BJ (cell line): ENCODE measurements around the gene PGS1. TPM values are rescaled to one million over a fixed set of nuclear protein-coding genes. Genes with fewer than 3 reads are reported as not detected.

Experiments used
- CTCF ChIA-PET: fragments of 350-600 bp; formaldehyde crosslinking; extraction: SDS; loops from one replicate; lab custom pipeline; 2021; ENCODE audit warnings: antibody characterized with exemption, inconsistent platforms; lab: Yijun Ruan, JAX
- POLR2A ChIA-PET: fragments of 300-600 bp; sonication (Branson Sonifier 250); formaldehyde crosslinking; extraction: SDS; loops from one replicate; lab custom pipeline; 2021; ENCODE audit warnings: antibody characterized with exemption; lab: Charles Lee
- DNase-seq: peaks from one replicate; pipeline ENCODE4 v3.0.0-alpha.2; 2011; ENCODE audit warnings: low read depth
- H3K27me3 ChIP-seq: 2 replicates; pipeline ENCODE4 v1.6.0; 2011; ENCODE audit warnings: low read length; ENCODE audit not compliant: control insufficient read depth, insufficient read depth
- H3K36me3 ChIP-seq: 2 replicates; pipeline ENCODE4 v1.5.1; 2011; ENCODE audit warnings: low read length; ENCODE audit not compliant: control insufficient read depth, insufficient read depth
- H3K4me3 ChIP-seq: 2 replicates; pipeline ENCODE4 v1.5.1; 2011; ENCODE audit warnings: low read depth, mild to moderate bottlenecking, control low read depth, low read length
- polyA plus RNA-seq: library from polyadenylated mRNA; depleted of rRNA; stranded (reverse); fragments of >200 nt; gene quantifications from 2 replicates; pipeline ENCODE4 v1.2.3, GENCODE V29; 2011
- TF ChIP-seq, protein P1 (sequence below): IDR thresholded peaks from 2 replicates; pipeline ENCODE4 v1.5.1; 2011; ENCODE audit warnings: low read depth, mild to moderate bottlenecking, control low read depth, inconsistent platforms, low read length, moderate library complexity; ENCODE audit not compliant: insufficient read depth

PGS1 gene
- polyA plus RNA-seq, 1 experiment, result 37.7 TPM

DNA sequence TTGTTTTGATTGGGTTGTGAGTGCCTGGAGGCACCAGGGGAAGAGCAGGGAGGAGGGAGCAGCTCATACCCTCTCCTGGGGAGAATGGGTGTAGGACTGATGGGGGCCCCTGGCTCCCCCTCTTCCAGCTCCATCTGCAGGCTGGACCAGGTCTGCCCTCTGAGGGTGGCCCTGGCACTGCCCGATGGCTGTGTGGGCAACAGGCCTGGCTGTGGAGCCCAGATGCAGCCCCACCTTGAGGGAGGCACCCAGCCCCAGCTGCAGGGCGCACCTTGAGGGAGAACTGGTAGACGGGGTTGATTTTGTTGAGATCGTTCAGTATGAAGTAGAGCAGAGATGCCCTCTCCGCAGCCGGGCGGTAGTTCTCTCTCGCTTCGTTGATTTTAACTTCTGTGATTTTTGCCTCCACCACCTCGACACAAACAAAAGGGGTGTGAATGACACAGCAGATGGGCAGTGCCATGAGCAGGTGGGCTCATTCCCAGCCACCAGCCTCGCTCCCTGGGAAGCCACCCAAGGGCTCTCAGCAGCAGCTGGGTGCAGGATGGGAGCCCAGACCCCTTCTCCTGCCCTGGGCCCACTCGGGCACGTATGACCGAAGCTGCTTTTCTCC is 71.6 kb downstream of the PGS1 start:
- Histone ChIP-seq H3K4me3 (no peak overlapping the region), H3K36me3 (no peaks in the 10 kb centered on the region), H3K27me3 (no peaks in the 10 kb centered on the region)
- TF ChIP-seq, protein P1, sequence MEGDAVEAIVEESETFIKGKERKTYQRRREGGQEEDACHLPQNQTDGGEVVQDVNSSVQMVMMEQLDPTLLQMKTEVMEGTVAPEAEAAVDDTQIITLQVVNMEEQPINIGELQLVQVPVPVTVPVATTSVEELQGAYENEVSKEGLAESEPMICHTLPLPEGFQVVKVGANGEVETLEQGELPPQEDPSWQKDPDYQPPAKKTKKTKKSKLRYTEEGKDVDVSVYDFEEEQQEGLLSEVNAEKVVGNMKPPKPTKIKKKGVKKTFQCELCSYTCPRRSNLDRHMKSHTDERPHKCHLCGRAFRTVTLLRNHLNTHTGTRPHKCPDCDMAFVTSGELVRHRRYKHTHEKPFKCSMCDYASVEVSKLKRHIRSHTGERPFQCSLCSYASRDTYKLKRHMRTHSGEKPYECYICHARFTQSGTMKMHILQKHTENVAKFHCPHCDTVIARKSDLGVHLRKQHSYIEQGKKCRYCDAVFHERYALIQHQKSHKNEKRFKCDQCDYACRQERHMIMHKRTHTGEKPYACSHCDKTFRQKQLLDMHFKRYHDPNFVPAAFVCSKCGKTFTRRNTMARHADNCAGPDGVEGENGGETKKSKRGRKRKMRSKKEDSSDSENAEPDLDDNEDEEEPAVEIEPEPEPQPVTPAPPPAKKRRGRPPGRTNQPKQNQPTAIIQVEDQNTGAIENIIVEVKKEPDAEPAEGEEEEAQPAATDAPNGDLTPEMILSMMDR, result no peak
- POLR2A ChIA-PET, result no interaction called here
- CTCF ChIA-PET, result no interaction called here
- DNase-seq, result no peak

DNA sequence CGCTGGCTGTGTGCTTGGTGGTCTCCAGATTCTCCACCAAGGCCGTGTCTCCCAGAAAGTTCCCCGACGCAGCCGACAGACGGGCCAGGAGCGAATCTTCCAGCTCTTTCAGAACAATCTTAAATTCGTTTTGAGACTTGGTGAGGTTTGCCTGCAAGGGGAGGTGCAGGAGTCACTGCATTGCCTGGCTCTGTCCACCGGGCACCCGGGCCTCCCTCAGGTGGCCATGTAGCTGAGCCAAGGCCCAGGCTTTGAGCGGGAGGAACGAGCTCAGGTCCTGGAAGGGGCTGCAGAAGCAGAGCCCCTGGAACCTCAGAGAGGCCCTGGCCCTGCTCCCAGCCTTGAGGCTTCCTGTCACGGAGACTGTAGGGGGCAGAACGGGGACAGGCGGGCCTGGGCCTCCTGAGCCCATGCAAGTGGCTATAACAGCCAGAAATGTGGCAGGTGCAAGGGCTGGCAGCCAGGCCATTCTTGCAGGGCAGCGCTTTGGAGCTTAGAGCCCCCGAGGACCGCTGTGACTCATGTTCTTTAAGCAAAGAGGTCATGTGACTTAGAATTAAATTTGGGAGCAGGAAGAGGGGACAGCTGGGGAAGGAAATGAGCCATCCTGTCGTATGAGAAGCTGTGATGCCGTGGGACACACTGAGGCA is 72.4 kb downstream of the PGS1 start:
- TF ChIP-seq, protein P1, result no peak
- ChIA-PET CTCF (no interaction called here), POLR2A (no interaction called here)
- H3K36me3 ChIP-seq, result no peaks in the 10 kb centered on the region
- no peaks in the 10 kb centered on the region for H3K27me3 ChIP-seq
- no peak overlapping the region for H3K4me3 ChIP-seq
- no peak for DNase-seq

DNA sequence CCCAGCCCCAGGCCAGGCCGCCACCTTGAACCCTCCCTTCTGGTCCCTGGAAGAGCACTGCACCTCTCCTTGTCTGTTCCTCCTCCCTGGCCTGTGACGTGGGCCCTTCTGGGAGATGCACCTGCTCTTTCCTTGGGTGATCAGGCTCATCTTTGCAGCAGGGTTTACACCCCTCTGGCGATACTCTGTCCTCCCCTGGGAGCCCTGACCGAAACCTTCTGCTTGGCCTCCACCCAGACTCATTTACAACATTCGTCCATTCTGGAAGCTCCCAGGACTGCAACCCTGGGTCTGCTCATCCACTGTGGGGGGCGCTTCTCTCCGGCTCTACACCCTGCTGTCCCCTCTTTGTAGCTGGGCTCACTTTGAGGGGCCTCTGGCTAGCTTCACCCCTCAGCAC is 73.3 kb downstream of the PGS1 start:
- no peak for DNase-seq
- Histone ChIP-seq H3K27me3 (no peaks in the 10 kb centered on the region), H3K4me3 (no peak overlapping the region), H3K36me3 (no peaks in the 10 kb centered on the region)
- CTCF ChIA-PET, result interaction anchor here (0.6 kb wide), 1 partner anchor 636 kb away, joined by 3 read pairs; no protein-coding TSS in a partner anchor
- POLR2A ChIA-PET, result no interaction called here
- TF ChIP-seq, protein P1, result no peak

DNA sequence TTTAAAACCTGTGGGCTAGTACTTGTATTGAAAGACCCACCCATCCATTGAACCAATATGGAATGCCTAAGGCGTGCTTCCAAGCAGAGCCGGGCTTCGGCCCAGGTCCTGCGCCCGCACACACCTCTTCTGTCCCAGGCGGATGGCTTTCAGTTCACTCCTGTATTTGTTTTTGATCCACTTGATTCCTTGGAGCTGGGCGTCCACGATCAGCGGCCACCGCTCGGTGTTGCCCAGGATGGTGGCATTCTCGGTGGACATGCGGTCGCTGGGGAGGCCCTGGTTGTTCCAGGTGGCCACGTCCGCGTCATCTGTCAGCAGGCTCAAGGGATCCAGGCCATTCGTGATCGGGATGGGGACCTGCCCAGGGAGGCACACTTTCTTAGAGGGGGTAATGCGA is 75.9 kb downstream of the PGS1 start:
- POLR2A ChIA-PET, result interaction anchor here (0.6 kb wide), 1 partner anchor 95 kb away, joined by 5 read pairs; the partner anchor contains the start of gene SOCS3
- no peak for DNase-seq
- CTCF ChIA-PET, result no interaction called here

DNA sequence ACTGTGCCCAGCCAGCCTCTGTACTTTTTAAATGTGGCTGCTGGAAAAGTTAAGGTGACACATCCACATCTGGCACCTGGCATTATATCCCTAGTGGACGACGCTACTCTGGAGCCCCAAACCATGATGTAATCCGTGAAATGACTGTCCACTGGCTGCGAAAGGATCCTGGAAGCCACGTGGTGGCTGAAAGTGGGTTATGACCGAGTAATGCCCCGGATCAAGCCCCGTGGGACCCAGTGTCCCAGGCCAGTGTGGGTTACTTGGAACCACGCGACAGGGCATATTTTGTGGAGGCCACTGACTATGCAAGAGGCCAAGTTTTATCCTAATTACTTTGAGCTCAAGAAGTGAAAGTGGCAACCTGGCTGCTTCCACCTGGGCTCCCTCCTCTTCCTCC is 79.6 kb downstream of the PGS1 start:
- H3K36me3 ChIP-seq, result no peaks in the 10 kb centered on the region
- ChIA-PET POLR2A (no interaction called here), CTCF (no interaction called here)
- no peak overlapping the region for H3K4me3 ChIP-seq
- TF ChIP-seq, protein P1, result no peak
- H3K27me3 ChIP-seq, result no peaks in the 10 kb centered on the region
- no peak for DNase-seq

More for the DNA sequence above, 75.9 kb downstream of the PGS1 start:
- Histone ChIP-seq H3K36me3 (no peaks in the 10 kb centered on the region), H3K27me3 (no peaks in the 10 kb centered on the region), H3K4me3 (no peak overlapping the region)
- TF ChIP-seq, protein P1, result no peak
